ENCODE measurements around the gene DHRS11. TPM values are rescaled to one million over a fixed set of nuclear protein-coding genes. Genes with fewer than 3 reads are reported as not detected.
A peak's percentile ranks its signal among the peaks of the same experiment; 100 is the strongest.

Gene DHRS11
- polyA plus RNA-seq, 3 donors = 1.2 to 4.3 (median 2.7) TPM

DNA sequence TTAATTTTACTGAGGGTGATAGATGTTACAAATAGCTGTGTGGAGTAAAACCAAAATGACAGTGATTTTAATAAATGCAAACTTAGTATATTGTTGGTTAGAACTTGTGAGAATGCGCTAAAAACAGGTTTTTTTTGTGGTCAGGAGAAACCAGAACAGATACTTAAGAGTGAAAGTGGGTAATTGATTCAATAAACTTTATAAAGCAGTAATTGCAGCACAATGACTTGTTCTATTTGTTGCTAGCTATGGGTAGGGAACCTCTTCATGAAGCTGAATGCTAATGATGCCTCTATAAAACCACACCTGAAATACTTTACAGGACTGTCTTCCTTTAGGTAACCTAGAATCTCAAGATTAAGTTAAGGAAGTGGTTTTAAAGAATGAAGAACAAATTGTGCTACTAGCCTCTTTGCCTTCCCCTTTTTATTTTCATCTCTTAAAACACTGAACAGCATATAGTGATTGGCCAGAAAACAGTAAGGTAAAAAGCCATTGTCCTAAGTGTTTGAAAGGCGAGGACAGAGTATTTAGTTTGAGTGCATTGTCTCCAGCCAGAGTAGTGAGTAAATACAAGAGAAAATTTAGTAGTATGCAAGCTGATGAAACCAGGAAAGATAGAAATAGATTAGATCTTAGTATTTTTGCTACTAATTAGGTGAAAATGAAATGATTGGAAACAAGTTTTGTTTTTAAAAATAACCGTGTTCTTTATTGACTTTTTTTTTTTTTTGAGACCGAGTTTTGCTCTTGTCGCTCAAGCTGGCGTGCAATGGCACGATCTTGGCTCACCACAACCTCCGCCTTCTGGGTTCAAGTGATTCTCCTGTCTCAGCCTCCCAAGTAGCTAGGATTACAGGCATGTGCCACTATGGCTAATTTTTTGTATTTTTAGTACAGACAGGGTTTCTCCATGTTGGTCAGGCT lies 40.9 kb upstream of the DHRS11 start:
- DNase-seq = peak in 2 of 3 donors; percentile 9 to 30
- peaks cover 13 to 31% of the 10 kb centered on the region in 2 donors for H3K36me3 ChIP-seq (replicated peaks in 1 of 2; ENCODE audit: control insufficient read depth in 1 of 2, insufficient read depth in 2 of 2, low read length in 2 of 2)
- H3K27me3 ChIP-seq (ENCODE audit: control insufficient read depth in 2 of 2, insufficient read depth in 2 of 2, low read length in 2 of 2) = no peaks in the 10 kb centered on the region
- no peaks in the 10 kb centered on the region for H3K27me3 Mint-ChIP-seq (ENCODE audit: low read depth in 3 of 3)
- H3K4me1 Mint-ChIP-seq = peaks cover 42% of the 10 kb centered on the region
- H2AFZ ChIP-seq (ENCODE audit: insufficient read depth, low read depth, low read length, poor library complexity, severe bottlenecking) = no peak overlapping the region
- H3K4me1 ChIP-seq (ENCODE audit: control insufficient read depth in 1 of 2, insufficient read depth in 2 of 2, low read length in 2 of 2) = peaks cover 47 to 56% of the 10 kb centered on the region in 2 donors
- peaks cover 100% of the 10 kb centered on the region for H4K20me1 ChIP-seq (ENCODE audit: insufficient read depth, low read length)
- no peaks in the 10 kb centered on the region for H3K9me3 Mint-ChIP-seq
- H3K36me3 Mint-ChIP-seq = peaks cover 12 to 36% of the 10 kb centered on the region in 2 donors
- WGBS (ENCODE audit: insufficient coverage) = 100% methylated on average over 1 of the region's 8 CpGs
- H3K27ac Mint-ChIP-seq = peak overlapping the region; percentile 40 to 83 (median 53)
- H3K9ac ChIP-seq (ENCODE audit: insufficient read depth, low read length, poor library complexity, severe bottlenecking) = no peak overlapping the region
- H3K4me2 ChIP-seq (replicated peaks; ENCODE audit: extremely low read depth, low read length, poor library complexity, severe bottlenecking) = peak overlapping the region; percentile 49
- H3K9me3 ChIP-seq (replicated peaks in 1 of 2; ENCODE audit: control insufficient read depth in 1 of 2, insufficient read depth in 1 of 2, low read length in 2 of 2) = no peaks in the 10 kb centered on the region
- no peak overlapping the region for H3K4me3 Mint-ChIP-seq
- peak overlapping the region in 1 of 2 donors; percentile 58 for H3K27ac ChIP-seq (ENCODE audit: low read depth in 1 of 2, low read length in 2 of 2)
- peaks cover 100% of the 10 kb centered on the region for H3K79me2 ChIP-seq (ENCODE audit: insufficient read depth, low read length)
- H3K4me3 ChIP-seq (replicated peaks in 1 of 3; ENCODE audit: low read depth in 2 of 3, low read length in 3 of 3) = peak overlapping the region in 1 of 3 experiments; percentile 17
- no peak for TF ChIP-seq CTCF (IDR thresholded peaks at IDR 0.05)
- intact Hi-C loops (cut with micrococcal nuclease) = no loop called here

- H3K36me3 ChIP-seq (replicated peaks in 1 of 2; ENCODE audit: control insufficient read depth in 1 of 2, insufficient read depth in 2 of 2, low read length in 2 of 2) = peaks cover 37 to 52% of the 10 kb centered on the region in 2 donors
- H3K9ac ChIP-seq (ENCODE audit: insufficient read depth, low read length, poor library complexity, severe bottlenecking) = no peak overlapping the region
- H2AFZ ChIP-seq (ENCODE audit: insufficient read depth, low read depth, low read length, poor library complexity, severe bottlenecking) = no peak overlapping the region
- no peak overlapping the region for H3K27ac Mint-ChIP-seq
- H3K4me1 Mint-ChIP-seq = peaks cover 24% of the 10 kb centered on the region
- H3K27me3 Mint-ChIP-seq (ENCODE audit: low read depth in 3 of 3) = no peaks in the 10 kb centered on the region
- peaks cover 98% of the 10 kb centered on the region for H3K79me2 ChIP-seq (ENCODE audit: insufficient read depth, low read length)
- no CpG with 5 or more reads among the region's 3 CpGs for WGBS (ENCODE audit: insufficient coverage)
- no peaks in the 10 kb centered on the region for H3K9me3 Mint-ChIP-seq
- no peak for TF ChIP-seq CTCF (IDR thresholded peaks at IDR 0.05)
- no peak overlapping the region for H3K4me3 Mint-ChIP-seq
- no peaks in the 10 kb centered on the region for H3K9me3 ChIP-seq (replicated peaks in 1 of 2; ENCODE audit: control insufficient read depth in 1 of 2, insufficient read depth in 1 of 2, low read length in 2 of 2)
- peaks cover 26 to 29% of the 10 kb centered on the region in 2 donors for H3K4me1 ChIP-seq (ENCODE audit: control insufficient read depth in 1 of 2, insufficient read depth in 2 of 2, low read length in 2 of 2)
- no peak overlapping the region for H3K4me3 ChIP-seq (replicated peaks in 1 of 3; ENCODE audit: low read depth in 2 of 3, low read length in 3 of 3)
- intact Hi-C loops (cut with micrococcal nuclease) = no loop called here
- no peak for DNase-seq
- no peaks in the 10 kb centered on the region for H3K27me3 ChIP-seq (ENCODE audit: control insufficient read depth in 2 of 2, insufficient read depth in 2 of 2, low read length in 2 of 2)
- peaks cover 99% of the 10 kb centered on the region for H4K20me1 ChIP-seq (ENCODE audit: insufficient read depth, low read length)
- H3K27ac ChIP-seq (ENCODE audit: low read depth in 1 of 2, low read length in 2 of 2) = peak overlapping the region in 1 of 2 donors; percentile 1
- no peak overlapping the region for H3K4me2 ChIP-seq (replicated peaks; ENCODE audit: extremely low read depth, low read length, poor library complexity, severe bottlenecking)
- peaks cover 28 to 53% of the 10 kb centered on the region in 2 donors for H3K36me3 Mint-ChIP-seq
Observed at GRCh38 chr17:36553459-36553858, 38.2 kb upstream of the DHRS11 start.
